COR-L47 (cell line): ENCODE measurements around the gene SLC6A3.
A peak's percentile ranks its signal among the peaks of the same experiment; 100 is the strongest.
"Not testable (repeated sequence)": the region's sequence is repeated elsewhere in the genome, so short reads cannot be mapped to it uniquely, and the experiment has no call there.

ENCODE experiments used
- DNase-seq: peaks from one replicate; lab custom pipeline; 2025; lab: John Stamatoyannopoulos, UW

SLC6A3 gene

DNA sequence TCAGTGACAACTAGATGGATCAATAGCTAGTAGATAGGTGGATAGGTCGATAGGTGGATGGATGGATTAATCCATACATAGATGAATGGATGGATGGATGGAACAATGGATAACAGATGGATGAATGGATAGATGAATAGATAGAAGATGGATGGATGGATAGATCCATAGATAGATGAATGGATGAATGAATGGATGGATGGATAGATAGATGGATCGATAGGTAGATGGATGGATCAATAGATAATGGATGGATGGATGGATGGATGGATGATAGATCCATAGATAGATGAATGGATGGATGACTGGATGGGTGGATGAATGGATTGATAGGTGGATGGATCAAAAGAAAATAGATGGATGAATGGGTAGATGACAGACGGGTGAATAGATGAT is 5.1 kb downstream of the SLC6A3 start:
- DNase-seq: no peak

GRCh38 chr5:1439388-1440097 is 5.7 kb downstream of the SLC6A3 start:
- no peak for DNase-seq

DNA sequence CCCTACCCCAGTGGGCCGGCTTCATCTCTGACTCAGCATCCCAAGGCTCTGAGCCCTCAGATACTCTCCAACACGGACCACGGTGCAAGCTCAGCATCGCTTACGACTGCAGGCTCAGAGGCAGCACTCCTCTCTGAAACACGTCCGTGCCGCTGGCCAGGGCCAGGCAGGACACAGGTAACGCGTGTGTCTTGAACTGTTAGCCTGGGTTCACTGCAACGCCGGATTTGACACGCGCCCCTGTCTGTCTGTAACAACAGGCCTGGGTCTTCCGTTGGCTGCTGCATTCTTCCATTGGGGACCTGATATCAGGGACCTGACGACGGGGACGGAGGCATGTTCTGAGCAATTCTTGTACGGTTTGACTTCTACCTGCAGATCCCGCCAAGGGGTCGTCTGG is 6.4 kb downstream of the SLC6A3 start:
- no peak for DNase-seq

DNA sequence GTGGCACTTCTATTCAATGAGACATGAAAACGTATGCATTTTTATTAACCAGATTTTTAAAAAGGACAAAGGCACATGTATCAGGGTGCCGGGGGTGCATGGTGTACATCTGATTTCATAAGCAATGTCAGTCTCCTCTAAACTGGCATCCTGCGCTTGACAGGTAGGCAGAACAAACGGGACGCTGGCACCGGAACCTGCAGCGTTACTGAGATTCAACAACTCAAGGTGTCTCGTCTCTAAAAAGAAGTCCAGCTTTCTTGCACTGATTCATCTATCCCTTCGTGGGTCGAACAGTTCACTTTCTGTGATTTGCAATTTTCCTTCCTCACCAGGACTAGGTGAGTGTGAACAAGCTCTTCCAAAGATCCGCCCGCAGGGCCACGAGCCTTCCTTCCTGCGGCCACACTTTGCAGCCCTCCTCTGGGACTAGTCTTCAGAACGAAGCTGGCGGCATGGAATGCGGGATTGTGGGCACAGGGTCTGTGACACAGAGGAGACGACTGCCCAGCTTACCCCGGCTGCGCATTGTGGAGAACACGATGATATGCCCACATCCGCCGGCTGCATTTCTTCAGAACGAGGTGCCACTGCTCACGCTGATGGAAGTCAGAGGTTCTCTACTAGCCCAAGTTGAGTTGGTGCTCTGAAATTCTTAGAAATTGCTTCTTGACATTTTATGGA is 7.2 kb downstream of the SLC6A3 start:
- DNase-seq: no peak

- DNase-seq: peak; percentile 49
Observed at GRCh38 chr5:1437226-1437829, 7.9 kb downstream of the SLC6A3 start.

DNA sequence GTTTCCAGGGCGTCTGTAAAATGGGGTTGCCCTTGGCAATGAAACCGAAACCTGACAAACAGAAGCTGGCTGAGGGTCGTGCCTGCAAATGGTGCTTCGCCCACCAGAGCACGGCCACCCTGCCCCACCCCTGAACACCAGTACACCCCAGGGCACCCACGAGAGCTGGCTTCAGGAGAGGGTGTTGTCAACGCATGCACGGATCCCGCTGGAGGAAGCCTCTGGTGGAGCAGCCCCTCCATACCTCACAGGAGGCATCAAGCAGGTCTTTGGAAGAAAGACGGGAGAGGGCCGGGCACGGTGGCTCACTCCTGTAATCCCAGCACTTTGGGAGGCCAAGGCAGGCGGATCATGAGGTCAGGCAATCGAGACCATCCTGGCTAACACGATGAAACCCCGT is 8.6 kb downstream of the SLC6A3 start:
- DNase-seq: no peak

GRCh38 chr5:1436036-1436435 is 9.2 kb downstream of the SLC6A3 start:
- no peak for DNase-seq

DNA sequence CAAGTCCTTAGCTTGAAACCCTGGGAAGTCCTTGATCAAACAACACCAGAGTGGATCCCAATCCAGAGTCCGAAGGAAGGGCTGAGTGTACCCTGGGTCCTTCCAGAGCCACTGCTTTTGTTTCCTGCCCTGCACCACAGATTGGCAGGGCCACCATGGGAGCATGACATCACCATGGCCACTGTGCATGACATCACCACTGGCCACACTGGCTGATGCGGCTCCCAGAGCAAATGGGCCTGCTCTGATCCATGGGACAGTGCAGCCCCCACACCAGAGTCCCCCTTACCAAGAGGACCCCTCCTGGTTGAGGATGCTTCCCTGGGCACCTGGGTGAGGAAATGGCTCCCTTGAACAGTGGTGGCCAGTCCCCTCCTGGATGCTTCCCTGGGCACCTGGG is 9.9 kb downstream of the SLC6A3 start:
- no peak for DNase-seq

DNA sequence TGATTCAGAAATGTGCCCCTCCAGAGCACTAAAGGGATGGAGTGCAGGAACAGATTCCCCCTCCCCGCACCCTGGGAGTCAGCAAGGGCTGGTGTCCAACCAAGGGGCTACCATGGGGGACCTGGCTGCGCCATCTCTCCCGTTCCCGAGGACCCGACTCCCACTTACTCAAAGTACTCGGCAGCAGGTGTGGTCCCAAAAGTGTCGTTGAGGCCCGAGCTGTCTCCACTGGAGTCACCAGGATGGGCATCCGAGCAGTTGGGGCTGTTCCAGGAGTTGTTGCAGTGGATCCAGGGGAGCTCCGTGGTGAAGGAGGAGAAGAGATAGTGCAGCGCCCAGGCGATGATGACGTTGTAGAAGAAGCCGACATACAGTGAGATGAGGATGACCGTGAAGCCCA is 12.9 kb downstream of the SLC6A3 start:
- no peak for DNase-seq

- DNase-seq: no peak
Observed at GRCh38 chr5:1431896-1432295, 13.3 kb downstream of the SLC6A3 start.

DNA sequence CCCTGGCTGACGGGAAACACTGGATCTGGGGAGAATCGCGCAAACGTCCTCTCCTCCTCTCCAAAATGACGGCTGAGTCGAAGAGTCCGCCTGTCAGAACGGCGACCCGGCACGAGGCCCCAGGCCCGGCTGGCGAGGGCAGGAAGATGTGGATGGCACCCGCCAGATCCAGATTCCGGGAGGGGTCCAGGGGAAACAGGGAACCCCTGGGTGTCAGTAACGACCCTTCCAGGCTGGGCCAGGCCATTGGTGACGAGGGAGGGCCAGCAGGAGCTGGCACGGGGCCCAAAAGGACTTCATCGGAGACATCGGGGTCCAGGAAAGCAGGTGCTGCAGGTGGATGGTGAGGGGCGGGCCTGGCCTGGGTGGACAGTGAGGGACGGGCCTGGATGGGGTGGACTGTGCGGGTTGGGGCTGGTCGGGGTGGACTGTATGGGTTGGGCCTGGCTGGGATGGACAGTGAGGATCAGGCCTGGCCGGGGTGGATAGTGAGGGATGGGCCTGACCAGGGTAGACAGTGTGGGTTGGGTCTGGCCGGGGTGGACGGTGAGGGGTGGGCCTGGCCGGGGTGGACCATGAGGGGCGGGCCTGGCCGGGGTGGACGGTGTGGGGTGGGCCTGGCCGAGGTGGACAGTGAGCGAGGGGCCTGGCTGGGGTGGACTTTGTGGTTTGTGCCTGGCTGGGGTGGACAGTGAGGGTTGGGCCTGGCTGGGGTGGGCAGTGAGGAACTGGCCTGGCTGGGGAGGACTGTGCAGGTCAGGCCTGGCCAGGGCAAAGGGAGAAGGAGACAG is 14.0 kb downstream of the SLC6A3 start:
- no peak for DNase-seq

DNA sequence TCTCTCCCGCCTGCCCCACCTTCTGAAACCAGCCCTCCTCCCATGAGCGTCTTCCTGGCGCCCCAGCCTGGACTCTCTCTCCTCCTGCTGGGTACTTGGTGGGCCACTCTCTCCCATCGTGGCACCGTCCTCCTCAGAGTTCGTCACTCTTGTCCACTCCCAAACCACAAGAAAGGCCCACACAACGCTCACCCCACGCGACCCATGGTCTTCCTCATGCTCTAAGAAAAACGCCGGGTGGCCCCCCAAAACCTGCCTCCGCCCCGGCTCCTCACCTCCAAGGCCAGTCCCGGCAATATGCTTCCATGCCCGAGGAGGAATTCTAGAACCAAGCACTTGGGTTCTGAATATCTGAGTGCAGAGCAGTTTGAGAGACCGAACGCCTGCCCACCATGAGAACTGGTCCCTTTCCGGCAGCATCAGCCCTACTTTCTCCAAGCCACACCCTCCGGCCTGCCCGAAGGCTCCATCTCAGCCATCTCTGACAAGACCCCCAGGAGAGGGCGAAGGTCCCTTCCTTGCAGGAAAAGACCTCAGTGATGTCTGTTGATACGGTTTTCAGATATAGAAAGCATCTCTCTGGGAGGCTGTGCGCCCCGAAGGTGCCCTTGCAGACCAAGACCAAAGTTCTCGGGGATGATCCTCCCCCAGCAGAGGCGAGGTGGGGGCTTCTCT is 15.0 kb downstream of the SLC6A3 start:
- no peak for DNase-seq

GRCh38 chr5:1429496-1429895 is 15.7 kb downstream of the SLC6A3 start:
- no peak for DNase-seq

- DNase-seq: no peak
Observed at GRCh38 chr5:1429066-1429465, 16.2 kb downstream of the SLC6A3 start.

DNA sequence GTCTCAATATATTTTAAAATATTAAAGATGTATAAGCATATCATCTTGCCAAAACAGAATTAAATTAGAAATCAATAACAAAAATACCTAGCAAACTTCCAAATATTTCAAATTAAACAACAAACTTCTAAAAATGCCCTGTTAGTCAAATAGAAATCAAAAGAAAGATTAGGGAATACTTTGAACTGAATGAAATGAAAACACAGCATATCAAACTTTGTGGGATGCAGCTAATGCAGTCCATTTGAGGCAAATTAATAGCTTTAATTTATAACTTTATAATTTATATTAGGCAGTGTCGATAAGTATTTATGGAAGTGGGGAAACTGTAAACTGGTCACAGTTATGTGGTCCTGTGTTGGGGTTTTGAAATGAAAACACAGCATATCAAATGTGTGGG is 17.1 kb downstream of the SLC6A3 start:
- DNase-seq: no peak

GRCh38 chr5:1424716-1425115 is 20.5 kb downstream of the SLC6A3 start:
- no peak for DNase-seq

- no peak for DNase-seq
Observed at GRCh38 chr5:1423901-1424603, 21.2 kb downstream of the SLC6A3 start.

DNA sequence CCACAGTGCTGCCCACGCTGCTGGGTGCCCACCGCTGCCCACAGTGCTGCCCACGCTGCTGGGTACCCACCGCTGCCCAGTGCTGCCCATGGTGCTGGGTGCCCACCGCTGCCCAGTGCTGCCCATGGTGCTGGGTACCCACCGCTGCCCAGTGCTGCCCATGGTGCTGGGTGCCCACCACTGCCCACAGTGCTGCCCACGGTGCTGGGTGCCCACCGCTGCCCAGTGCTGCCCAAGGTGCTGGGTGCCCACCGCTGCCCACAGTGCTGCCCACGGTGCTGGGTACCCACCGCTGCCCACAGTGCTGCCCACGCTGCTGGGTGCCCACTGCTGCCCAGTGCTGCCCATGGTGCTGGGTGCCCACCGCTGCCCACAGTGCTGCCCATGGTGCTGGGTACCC is 22.7 kb downstream of the SLC6A3 start:
- DNase-seq: not testable (repeated sequence)

DNA sequence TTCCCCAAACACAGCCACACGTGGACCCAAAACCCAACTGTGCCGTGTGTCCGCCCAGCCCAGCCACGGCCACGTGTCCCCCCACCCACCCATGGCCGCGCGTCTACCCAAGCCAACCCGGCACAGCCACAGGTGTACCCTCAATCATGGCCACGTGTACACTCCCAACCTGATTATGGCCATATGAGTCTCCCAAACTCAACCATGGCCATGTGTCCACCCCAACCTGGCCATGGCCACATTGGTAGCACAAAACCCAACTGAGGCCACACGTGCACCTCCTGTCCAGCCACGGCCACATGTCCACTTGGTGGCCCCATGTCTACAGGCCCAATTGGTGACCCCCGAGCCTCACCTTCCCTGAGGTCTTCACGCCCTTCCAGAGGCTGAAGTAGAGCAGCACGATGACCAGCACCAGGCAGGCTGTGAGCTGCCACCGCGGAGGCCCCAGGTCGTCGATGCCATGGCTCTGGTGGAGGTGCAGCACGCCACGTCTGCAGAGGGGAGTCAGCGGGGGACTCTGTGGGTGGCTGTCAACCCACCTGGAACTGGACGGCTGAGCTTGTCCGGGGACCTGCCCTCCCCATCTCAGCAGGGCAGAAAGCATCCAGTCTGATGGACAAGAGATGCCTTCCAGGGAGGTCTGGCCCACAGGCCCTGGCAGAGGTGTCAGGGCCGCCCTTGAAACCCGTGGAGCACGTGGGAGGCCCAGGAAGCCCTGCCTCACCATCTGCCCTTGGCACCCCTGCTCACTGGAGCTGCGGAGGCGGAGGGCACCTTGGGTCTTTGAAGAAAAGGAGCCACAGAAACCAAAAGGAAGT is 23.5 kb downstream of the SLC6A3 start:
- DNase-seq: no peak
